ENCODE results near the gene PCARE.

Gene PCARE

DNA sequence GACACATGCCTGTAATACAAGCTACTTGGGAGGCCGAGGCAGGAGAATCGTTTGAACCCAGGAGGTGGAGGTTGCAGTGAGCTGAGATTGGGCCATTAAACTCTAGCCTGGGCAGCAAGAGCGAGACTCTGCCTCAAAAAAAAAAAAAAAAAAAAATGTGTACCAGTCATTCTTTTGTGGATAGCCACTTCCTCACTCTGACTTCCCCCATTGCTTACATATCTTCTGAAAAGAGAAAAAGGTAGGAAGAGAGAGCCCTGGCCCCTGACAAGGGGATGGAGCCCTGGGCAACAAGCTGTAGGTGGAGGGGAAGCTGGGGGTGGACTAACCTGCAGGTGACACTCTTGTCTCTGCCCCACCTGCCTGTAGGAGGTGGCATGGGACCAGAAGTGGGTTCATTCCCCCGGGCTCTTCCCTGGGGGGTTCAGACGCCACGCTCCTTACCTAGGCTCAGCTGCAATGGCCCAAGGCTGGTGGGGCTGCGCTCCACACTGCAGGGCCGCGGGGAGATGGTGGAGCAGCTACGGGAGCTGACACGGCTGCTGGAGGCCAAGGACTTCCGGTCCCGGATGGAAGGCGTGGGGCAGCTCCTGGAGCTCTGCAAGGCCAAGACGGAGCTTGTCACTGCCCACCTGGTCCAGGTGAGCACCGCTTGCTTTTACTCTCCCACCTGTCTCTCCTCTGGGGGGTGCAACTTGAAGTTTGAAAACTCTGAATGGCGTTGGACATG lies 39.1 kb downstream of the PCARE start:
- DNase-seq (ENCODE audit: low read depth in 3 of 3): no peak

DNA sequence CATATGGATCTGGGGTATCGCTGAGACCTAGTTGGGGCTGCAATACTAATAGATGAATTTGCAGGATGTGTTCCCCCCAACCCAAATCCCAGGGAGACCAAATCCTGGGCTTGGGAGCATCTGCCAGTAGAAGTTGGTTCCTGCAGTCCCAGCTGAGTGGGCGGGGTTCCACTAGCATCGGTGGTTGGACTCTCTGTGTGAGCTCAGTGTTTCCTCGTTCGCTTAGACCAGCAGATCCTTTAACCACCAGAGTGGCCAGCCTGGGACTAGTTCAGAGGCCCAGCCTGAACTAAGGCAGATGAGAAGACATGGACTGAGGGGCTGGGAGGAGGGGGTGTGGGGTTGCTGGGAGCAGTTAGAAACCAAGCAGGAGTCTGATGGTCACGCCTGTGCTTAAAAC lies 40.7 kb downstream of the PCARE start:
- no peak for DNase-seq (ENCODE audit: low read depth in 3 of 3)

DNA sequence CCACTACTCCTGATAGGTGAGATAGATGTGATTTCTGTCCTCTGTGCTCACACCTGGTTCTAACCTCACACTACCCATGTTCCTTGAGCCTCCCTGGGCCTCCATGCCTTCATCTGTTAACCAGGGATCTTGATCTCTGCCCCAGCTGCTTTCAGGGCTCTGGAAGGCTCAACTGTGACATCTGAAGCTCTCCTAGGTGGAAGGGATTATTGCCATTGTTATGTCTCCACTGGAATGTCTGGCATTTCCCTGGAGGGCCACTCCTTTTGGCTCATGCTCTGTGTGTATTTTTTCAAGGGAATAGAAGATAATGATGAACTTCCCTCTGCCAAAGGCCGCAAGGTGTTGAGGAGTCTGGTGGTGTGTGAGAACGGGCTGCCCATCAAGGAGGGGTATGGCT lies 41.2 kb downstream of the PCARE start:
- DNase-seq (ENCODE audit: low read depth in 3 of 3): no peak

GRCh38 chr2:29032189-29032588 lies 42.1 kb downstream of the PCARE start:
- no peak for DNase-seq (ENCODE audit: low read depth in 3 of 3)

- DNase-seq (ENCODE audit: low read depth in 3 of 3): no peak
Observed at GRCh38 chr2:29031046-29031445, 43.3 kb downstream of the PCARE start.

- DNase-seq (ENCODE audit: low read depth in 3 of 3): no peak
Observed at GRCh38 chr2:29025711-29026110, 48.6 kb downstream of the PCARE start.

GRCh38 chr2:29024882-29025430 lies 49.4 kb downstream of the PCARE start:
- no peak for DNase-seq (ENCODE audit: low read depth in 3 of 3)

- DNase-seq (ENCODE audit: low read depth in 3 of 3): no peak
Observed at GRCh38 chr2:29023188-29023587, 51.1 kb downstream of the PCARE start.

DNA sequence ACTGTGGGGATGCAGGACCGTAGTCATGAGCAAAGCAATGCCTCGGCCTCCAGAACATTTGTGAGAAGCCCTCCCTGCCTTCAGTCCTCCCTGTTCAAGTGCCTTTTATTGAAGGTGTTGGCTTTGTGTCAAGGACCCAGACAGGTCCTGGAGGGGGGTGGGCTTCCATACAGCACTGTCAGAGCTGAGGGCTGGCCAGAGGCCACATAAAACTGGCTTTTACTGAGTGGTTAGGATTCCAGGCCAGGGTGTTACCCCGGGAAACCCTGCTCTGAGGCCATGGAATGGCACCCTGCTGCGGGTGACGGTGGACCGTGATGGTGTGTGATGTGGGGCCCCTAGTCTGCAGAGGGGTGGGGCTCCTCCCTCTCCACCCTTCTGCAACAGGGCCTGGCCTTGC lies 51.6 kb downstream of the PCARE start:
- no peak for DNase-seq (ENCODE audit: low read depth in 3 of 3)

DNA sequence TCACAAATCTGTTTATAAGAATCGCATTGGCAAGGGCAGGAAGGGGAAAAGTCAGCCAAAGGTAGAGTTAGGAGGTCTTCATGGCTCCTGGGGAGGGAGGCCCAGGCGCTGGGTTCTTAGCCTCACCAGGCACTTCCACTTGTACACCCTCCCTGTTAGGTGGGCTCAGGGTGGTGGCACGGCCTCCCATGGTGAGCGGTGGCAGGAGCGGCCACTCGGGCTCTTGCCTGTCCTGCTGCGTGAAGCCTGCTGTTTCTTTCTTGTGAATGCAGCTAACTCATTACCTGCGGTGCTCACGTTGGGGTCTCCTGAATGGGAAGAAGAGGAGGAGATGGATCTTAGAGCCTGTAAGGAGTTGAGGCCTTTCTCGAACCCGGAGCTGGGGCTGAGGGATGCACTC lies 52.4 kb downstream of the PCARE start:
- no peak for DNase-seq (ENCODE audit: low read depth in 3 of 3)

DNA sequence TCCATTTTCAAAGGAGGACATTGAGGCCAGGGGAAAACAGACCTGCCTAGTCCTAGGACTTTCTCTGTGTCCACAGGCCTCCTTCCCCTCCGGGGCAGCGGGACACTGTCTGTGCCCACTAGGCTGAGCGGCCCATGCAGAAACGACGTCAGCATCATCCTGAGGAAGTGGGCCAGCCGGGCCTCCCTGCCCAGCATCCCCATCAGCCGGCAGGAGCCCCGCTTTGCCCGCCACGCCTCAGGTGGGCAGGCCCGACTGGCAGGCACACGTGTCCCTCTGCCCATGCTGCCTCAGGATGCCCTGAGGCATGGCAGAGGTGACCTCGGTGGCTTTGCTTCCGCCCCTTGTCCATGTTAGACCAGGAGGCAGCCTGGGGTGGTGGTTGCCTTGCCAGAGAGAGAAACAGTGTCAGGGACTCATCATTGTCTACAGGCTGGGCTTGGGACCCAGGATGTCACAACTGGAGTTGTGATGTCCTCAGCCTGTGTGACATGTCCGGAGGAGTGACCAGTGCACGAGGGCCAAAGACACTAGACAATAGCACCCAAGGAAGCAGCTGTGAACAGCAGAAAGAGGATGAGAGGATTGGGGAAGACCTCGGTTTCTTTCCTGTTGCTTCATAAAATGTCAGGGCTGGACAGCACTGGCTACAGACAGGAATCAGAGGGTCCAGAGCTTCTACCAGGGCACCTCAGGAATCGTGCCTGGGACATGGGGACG lies 56.4 kb downstream of the PCARE start:
- DNase-seq (ENCODE audit: low read depth in 3 of 3): no peak

DNA sequence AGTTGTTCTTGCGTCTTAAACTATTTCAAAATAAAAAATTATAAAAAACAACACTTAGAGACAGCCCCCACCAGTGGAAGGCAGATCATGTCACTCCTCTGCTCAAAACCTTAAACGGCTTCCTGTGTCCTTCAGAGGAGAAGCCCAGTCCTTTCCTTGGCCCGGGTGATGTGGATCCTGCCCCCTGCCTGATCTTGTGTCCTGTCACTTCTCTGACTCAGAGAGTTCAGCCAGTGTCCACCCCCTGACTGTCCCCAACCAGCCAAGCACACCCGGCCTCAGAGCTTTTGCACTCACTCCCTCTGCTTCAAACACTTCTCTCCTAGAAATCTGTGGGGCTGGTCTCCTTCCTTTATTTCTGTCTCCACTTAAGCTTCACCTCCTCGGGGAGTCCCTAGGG lies 57.8 kb downstream of the PCARE start:
- DNase-seq (ENCODE audit: low read depth in 3 of 3): no peak

- no peak for DNase-seq (ENCODE audit: low read depth in 3 of 3)
Observed at GRCh38 chr2:29015701-29016470, 58.4 kb downstream of the PCARE start.

- peak; percentile 51 to 61 (median 55) for DNase-seq (ENCODE audit: low read depth in 3 of 3)
Observed at GRCh38 chr2:29014811-29015421, 59.4 kb downstream of the PCARE start.

DNA sequence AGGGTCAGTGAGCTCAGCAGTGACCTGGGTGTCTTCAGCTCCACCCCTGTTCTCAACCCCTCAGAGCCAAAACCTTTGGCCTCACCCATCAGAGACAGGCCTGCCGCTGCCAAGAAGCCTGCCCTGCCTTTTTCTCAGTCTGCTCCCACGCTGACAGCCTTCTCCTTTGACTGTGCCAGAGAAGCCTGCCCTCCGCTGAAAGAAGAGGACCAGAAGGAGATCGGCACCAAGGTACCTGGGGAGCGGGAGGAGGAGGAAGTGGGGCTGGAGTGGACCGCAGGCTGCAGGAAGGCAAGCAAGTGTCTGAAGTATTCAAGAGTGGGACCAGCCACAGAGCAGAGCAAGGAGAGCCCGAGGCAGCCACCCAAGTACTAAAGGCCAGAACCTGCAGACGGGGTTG lies 60.0 kb downstream of the PCARE start:
- DNase-seq (ENCODE audit: low read depth in 3 of 3): peak in 1 of 3 donors; percentile 2

GRCh38 chr2:29013057-29013780 lies 61.1 kb downstream of the PCARE start:
- no peak for DNase-seq (ENCODE audit: low read depth in 3 of 3)

DNA sequence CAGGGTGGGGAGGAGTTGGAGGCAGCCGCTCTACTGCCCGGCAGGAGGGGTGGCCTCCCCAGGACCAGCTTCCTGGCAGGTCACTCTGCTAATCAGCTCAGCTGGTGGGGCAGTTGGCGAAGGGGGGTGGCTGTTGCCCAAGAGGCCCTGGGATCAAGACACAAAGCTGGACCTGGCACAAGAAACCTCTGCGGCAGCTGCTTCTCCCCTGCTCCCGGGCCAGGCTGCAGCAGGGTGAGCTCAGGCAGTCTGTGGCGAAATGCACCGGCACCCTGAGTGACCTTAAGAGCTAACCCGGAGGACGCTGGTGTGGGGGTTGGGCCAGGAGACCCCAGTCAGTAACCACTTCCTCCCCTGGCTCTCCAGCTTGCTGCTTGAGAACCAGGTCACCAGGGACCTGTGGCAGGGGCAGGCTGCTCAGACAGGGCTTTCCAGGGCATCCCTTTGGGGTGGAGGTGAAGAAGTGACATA lies 62.1 kb downstream of the PCARE start:
- DNase-seq (ENCODE audit: low read depth in 3 of 3): no peak
